WTC11 (cell line): Measurements from ENCODE around the gene LDB3.

ENCODE experiments used
- FOXP1 ChIP-seq: sonication (generic); formaldehyde crosslinking; IDR thresholded peaks from 2 replicates; pipeline ENCODE4 v1.8.0; 2022; ENCODE audit warnings: missing genetic modification reagents, mild to moderate bottlenecking, moderate library complexity, borderline replicate concordance
- TEAD4 ChIP-seq: sonication (generic); formaldehyde crosslinking; IDR thresholded peaks from 2 replicates; pipeline ENCODE4 v1.8.0; 2022; ENCODE audit warnings: mild to moderate bottlenecking, missing genetic modification reagents
- TP53 ChIP-seq: sonication (generic); formaldehyde crosslinking; IDR thresholded peaks from 2 replicates; pipeline ENCODE4 v1.8.1; 2023; ENCODE audit warnings: mild to moderate bottlenecking, missing genetic modification reagents
- TF ChIP-seq, protein P1 (sequence below): fragments of 200-600 bp; IDR thresholded peaks from 2 replicates; pipeline ENCODE4 v1.8.0; 2022; ENCODE audit warnings: antibody characterized with exemption
- TF ChIP-seq, protein P2 (sequence below): sonication (generic); formaldehyde crosslinking; IDR thresholded peaks from 2 replicates; pipeline ENCODE4 v1.8.0; 2022; ENCODE audit warnings: mild to moderate bottlenecking, missing genetic modification reagents
- TF ChIP-seq, protein P3 (sequence below): sonication (generic); formaldehyde crosslinking; IDR thresholded peaks from 2 replicates; pipeline ENCODE4 v1.8.0; 2022; ENCODE audit warnings: mild to moderate bottlenecking, missing genetic modification reagents

DNA sequence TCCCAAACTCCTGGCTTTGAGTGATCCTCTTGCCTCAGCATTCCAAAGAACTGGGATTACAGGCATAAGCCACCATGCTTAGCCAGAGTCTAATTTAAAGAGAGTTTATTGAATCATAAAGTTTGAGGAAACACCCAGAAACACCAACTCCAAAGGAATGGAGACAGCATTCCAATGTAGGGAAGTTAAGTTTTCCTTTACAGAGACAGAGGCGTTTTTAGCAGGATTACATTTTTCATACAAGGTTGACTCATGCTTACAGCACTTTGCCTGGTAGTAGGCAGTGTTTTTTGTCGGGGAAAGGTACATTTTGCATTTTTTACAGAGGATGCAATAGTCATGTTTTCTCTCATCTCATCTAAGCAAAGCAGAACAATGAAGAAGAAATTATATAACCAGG is 32.9 kb upstream of the LDB3 start:
- TF ChIP-seq, protein P1, sequence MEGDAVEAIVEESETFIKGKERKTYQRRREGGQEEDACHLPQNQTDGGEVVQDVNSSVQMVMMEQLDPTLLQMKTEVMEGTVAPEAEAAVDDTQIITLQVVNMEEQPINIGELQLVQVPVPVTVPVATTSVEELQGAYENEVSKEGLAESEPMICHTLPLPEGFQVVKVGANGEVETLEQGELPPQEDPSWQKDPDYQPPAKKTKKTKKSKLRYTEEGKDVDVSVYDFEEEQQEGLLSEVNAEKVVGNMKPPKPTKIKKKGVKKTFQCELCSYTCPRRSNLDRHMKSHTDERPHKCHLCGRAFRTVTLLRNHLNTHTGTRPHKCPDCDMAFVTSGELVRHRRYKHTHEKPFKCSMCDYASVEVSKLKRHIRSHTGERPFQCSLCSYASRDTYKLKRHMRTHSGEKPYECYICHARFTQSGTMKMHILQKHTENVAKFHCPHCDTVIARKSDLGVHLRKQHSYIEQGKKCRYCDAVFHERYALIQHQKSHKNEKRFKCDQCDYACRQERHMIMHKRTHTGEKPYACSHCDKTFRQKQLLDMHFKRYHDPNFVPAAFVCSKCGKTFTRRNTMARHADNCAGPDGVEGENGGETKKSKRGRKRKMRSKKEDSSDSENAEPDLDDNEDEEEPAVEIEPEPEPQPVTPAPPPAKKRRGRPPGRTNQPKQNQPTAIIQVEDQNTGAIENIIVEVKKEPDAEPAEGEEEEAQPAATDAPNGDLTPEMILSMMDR = no peak
- TF ChIP-seq, protein P2, sequence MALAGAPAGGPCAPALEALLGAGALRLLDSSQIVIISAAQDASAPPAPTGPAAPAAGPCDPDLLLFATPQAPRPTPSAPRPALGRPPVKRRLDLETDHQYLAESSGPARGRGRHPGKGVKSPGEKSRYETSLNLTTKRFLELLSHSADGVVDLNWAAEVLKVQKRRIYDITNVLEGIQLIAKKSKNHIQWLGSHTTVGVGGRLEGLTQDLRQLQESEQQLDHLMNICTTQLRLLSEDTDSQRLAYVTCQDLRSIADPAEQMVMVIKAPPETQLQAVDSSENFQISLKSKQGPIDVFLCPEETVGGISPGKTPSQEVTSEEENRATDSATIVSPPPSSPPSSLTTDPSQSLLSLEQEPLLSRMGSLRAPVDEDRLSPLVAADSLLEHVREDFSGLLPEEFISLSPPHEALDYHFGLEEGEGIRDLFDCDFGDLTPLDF = no peak
- TF ChIP-seq TP53 (CRISPR knock-in tag) (no peak), TEAD4 (CRISPR knock-in tag) (no peak), FOXP1 (CRISPR knock-in tag) (no peak)
- TF ChIP-seq, protein P3, sequence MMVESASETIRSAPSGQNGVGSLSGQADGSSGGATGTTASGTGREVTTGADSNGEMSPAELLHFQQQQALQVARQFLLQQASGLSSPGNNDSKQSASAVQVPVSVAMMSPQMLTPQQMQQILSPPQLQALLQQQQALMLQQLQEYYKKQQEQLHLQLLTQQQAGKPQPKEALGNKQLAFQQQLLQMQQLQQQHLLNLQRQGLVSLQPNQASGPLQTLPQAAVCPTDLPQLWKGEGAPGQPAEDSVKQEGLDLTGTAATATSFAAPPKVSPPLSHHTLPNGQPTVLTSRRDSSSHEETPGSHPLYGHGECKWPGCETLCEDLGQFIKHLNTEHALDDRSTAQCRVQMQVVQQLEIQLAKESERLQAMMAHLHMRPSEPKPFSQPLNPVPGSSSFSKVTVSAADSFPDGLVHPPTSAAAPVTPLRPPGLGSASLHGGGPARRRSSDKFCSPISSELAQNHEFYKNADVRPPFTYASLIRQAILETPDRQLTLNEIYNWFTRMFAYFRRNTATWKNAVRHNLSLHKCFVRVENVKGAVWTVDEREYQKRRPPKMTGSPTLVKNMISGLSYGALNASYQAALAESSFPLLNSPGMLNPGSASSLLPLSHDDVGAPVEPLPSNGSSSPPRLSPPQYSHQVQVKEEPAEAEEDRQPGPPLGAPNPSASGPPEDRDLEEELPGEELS = no peak
